Stimulated activated CD8-positive, alpha-beta memory T cell treated with anti-CD3 and anti-CD28 coated beads, Interleukin-4, amount 100 ng/mL, for 4 hours (primary cell): ENCODE results near the gene KLHL13.

ENCODE experiments used
- DNase-seq, 2 donors: peaks; one replicate each; pipeline ENCODE4 v3.0.0-alpha.2; 2020; ENCODE audit warnings: low read depth in 2 of 2, low spot score in 1 of 2

Gene KLHL13

DNA sequence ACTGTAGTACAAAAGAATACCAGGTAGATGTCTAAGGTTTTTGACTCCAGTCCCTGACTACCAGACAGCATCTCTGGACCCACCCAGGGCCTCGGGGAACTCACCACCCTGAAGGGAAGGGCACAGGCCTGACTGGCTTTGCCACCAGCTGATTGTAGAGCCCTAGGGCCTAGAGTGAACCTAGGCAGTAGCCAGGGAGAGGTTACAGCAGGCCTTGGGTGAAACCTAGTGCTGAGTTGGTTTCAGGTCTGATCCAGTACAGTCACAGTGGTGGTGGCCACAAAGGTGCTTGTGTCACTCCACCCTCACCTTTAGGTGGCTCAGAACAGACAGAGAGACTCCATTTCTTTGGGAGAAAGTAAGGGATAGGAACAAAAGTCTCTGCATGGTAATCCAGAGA is 244.8 kb downstream of the KLHL13 start:
- no peak for DNase-seq

DNA sequence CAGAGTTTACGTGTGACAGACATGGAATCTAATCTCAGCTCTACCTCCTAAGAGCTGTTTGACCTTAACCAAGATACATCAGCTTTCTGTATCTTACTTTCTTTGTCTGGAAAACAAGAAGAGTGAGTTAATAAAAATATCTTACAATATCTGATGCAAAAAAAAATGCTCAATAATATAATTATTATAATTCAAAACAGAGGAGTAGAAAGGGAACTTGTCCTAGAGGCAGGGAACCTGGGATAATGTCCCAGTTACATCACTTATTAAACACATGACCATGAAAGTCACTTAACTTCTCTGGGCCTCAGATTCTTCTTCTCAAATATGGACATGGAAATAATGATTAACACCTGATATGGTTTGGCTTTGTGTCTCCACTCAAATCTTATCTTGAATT is 256.1 kb downstream of the KLHL13 start:
- no peak for DNase-seq

DNA sequence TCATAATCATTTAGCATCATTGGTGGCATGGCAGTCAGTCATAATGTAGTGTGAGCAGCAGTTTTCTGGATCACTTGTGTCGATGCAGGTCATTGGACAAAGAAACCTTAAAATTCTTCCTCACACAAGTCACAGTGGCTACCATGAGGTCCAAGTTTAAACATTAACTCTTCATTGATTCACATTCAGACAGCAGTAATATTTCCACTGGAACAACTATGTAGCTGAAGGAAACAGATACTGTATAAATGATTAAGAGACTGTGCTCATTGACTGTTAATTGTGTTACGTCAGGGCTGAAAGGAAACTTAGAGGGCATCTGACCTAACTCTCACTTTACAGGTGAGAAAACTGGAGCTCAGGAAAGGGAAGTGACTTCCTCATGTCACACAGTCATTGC is 261.8 kb downstream of the KLHL13 start:
- DNase-seq = no peak

DNA sequence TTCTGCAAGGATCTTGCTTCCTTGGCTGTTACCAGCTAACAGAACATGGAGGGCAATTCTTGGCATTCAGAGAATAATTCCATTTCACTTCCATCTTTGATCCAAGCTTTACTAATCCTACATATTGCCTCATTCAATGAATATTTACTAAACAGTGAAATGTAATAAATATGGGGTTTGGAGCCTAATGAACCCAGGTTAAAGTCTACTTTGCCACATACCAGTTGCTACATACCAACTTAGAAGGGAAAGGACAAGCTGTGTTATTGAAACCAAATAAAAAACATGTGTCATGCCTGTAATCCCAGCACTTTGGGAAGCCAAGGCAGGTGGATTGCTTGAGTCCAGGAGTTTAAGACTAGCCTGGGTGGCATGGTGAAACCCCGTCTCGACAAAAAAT is 265.6 kb downstream of the KLHL13 start:
- no peak for DNase-seq
